Esophagus muscularis mucosa (tissue), 3 donors: Measurements from ENCODE around the gene GNG2.

Source experiments
- POLR2A ChIP-seq: fragments of 450-650 bp; IDR thresholded peaks from one replicate; pipeline ENCODE4 v1.6.1; 2017; ENCODE audit warnings: antibody characterized with exemption, moderate library complexity, mild to moderate bottlenecking, low read depth
- POLR2AphosphoS5 ChIP-seq, 2 donors: sonication (generic); formaldehyde crosslinking; IDR thresholded peaks; one replicate each; pipeline ENCODE4 v1.6.1; 2017; ENCODE audit warnings: antibody characterized with exemption in 2 of 2
- TF ChIP-seq, protein P1 (sequence below), 3 experiments: fragments of 200-600 bp in 2 of 3; fragments of 450-650 bp in 1 of 3; sonication (generic) in 2 of 3; IDR thresholded peaks; one replicate each; pipeline ENCODE4 v1.5.1; 2017 to 2019; ENCODE audit warnings: antibody characterized with exemption in 3 of 3, mild to moderate bottlenecking in 2 of 3, moderate library complexity in 1 of 3

- TF ChIP-seq, protein P1, sequence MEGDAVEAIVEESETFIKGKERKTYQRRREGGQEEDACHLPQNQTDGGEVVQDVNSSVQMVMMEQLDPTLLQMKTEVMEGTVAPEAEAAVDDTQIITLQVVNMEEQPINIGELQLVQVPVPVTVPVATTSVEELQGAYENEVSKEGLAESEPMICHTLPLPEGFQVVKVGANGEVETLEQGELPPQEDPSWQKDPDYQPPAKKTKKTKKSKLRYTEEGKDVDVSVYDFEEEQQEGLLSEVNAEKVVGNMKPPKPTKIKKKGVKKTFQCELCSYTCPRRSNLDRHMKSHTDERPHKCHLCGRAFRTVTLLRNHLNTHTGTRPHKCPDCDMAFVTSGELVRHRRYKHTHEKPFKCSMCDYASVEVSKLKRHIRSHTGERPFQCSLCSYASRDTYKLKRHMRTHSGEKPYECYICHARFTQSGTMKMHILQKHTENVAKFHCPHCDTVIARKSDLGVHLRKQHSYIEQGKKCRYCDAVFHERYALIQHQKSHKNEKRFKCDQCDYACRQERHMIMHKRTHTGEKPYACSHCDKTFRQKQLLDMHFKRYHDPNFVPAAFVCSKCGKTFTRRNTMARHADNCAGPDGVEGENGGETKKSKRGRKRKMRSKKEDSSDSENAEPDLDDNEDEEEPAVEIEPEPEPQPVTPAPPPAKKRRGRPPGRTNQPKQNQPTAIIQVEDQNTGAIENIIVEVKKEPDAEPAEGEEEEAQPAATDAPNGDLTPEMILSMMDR (IDR thresholded peaks at IDR 0.05), result no peak
- TF ChIP-seq POLR2A (no peak), POLR2AphosphoS5 (IDR thresholded peaks at IDR 0.05) (no peak)
Measured at GRCh38 chr14:52013984-52014600, 153.7 kb downstream of the GNG2 start.
